GM12892 (cell line): ENCODE data around the gene CAMTA1.
"Not testable (repeated sequence)": the region's sequence is repeated elsewhere in the genome, so short reads cannot be mapped to it uniquely, and the experiment has no call there.

ENCODE experiments used
- DNase-seq: peaks from one replicate; pipeline ENCODE4 v3.0.0; 2011; ENCODE audit not compliant: insufficient read length
- FAIRE-seq: peaks from 2 replicates; lab custom pipeline; 2011; peaks lifted over from hg19 to GRCh38; lab: Jason Lieb, UNC
- POLR2A ChIP-seq: IDR thresholded peaks from 2 replicates; pipeline ENCODE4 v1.6.1; 2011; ENCODE audit warnings: low read depth, low read length, control low read depth
- POLR2AphosphoS5 ChIP-seq: IDR thresholded peaks from 2 replicates; pipeline ENCODE4 v1.6.1; 2011; ENCODE audit warnings: low read depth, low read length, control low read depth
- TAF1 ChIP-seq: IDR thresholded peaks from 2 replicates; pipeline ENCODE4 v1.6.1; 2011; ENCODE audit warnings: low read depth, mild to moderate bottlenecking, control low read depth, low read length, borderline replicate concordance

Gene CAMTA1

DNA sequence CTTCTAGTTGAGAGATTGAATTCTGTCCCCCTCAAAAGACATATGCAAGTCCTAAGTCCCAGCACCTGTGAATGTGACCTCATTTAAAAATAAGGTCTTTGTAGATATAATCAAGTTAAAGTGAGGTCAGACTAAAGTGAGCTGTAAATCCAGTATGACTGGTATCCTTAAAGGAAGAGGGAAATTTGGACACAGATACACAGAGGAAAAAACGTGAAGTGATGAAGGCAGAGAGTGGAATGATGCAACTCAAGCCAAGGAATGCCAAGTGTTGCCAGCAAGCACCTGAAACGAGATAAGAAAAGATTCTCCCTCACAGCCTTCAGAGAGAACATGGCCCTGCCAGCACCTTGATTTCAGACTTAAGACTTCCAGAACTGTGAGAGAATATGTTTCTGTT is 541.1 kb downstream of the CAMTA1 start:
- TF ChIP-seq POLR2AphosphoS5 = no peak
- no peak for TF ChIP-seq POLR2A
- no peak for TF ChIP-seq TAF1
- DNase-seq (no peak), FAIRE-seq (no peak)

DNA sequence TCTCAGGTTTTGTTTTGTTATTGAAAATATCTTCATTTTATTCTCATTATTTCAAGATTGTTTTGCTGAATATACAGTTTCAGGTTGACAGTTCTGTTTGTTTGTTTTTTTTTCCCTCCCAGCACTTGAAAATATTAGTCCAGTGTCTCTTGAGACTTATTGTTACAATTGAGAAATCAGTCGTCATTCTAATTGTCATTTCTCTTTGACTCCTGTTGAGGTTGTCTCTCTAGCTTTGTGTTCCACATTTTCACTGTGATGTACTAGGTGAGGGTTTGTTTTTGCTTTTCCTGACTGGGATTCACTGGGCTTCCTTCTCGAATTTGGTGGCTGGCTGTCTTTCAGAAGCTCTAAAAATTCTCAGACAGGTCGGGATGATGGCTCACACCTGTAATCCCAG is 542.6 kb downstream of the CAMTA1 start:
- TF ChIP-seq TAF1 = no peak
- TF ChIP-seq POLR2AphosphoS5 = no peak
- no peak for TF ChIP-seq POLR2A
- DNase-seq (no peak), FAIRE-seq (no peak)

DNA sequence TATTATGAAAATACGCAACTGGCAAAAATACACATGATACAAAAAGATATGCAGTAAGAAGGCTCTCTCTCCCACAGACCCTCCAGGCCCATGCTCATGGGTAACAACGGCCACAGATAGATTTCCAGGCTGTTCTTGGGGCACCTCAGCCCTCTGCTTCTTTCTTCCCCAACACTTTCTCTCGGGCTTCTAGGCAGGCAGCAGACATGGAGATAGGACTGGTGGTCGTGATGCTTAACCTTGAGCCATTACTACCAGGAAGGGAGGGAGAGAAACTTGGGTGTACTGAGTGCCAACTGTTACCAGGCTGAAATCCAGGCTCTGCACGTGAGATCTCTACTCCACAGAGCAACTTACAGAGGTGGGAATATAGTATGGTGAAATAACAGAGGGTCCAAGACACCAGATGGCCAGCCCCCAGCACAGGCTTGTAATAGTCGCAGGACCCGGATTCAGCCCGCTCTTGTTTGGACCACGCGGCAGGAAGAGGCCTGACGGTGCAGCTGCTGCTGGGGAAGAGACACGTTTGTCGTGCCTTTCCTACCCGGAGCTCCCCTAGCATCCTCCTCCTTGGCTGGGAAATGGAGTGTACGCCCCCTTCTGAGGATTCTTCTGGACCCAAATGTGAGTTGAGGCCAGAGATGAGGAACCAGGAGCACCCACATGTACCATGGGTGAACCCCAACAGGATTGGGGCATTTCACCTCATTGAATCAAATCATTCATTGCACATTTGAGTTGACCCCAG is 544.8 kb downstream of the CAMTA1 start:
- FAIRE-seq (no peak), DNase-seq (no peak)
- no peak for TF ChIP-seq TAF1
- TF ChIP-seq POLR2A = no peak
- TF ChIP-seq POLR2AphosphoS5 = no peak

DNA sequence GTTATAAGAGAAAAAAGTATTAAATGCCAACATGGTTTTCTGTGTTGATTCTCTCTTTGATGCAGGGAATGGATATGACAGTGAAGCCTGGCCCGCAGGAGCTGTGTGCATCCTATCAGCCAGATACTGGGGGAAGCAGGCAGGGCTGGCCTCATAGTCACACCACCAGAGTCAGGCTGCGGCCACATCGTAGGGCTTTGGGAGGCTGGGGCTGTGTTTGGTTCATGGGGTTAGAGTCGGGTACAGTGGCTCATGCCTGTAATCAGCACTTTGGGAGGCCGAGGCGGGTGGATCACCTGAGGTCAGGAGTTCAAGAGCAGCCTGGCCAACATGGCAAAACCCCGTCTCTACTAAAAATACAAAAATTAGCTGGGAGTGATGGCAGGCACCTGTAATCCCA is 545.5 kb downstream of the CAMTA1 start:
- FAIRE-seq, DNase-seq: not testable (repeated sequence)

DNA sequence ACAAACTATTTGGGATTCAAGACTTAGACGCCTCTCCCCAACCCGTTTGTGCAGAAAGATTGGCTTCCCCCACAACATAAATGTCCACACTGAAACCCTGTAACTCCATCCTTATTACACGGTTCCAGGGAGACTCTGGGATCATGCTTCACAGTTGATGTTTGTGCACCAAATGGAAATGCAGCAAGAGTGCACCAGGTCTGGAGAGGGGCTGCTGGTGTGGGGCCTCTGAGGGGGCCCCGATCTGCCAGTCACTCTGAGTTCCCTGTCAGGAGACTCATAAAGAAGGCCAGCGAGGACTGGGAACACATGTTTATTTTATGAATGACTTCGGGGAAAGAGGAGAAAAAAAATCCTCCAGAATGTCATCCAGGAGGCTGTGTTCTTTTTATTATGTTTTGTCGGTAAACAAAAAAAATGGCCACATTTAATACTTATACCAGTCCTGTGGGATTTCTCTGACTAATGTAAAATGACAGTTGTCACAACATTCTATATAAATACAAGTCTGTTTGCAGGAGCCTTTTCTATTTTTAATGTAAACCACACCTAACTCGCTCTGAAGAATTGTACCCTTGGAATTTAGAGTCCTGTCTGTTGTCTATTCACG is 546.8 kb downstream of the CAMTA1 start:
- no peak for TF ChIP-seq TAF1
- TF ChIP-seq POLR2AphosphoS5 = no peak
- no peak for TF ChIP-seq POLR2A
- FAIRE-seq (no peak), DNase-seq (no peak)

DNA sequence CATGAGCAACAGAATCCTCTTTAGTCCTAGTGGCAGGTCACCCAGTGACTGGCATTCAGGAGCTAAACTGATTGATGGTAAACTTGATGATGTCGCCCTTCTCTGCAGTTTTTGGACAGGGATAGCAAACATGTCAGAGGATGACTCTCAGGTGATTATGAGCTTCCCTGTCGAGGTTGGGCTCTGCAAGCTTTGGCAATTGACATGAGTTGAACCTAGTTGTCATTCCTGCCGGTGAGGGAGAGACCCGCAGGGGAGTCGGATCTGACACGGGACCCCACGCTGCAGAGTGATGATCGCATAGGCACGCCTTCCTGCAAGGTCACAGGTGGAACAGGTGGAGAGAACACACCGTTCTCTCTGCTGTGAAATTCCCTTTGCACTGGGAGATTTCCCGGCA is 547.8 kb downstream of the CAMTA1 start:
- no peak for FAIRE-seq
- DNase-seq = no peak
- TF ChIP-seq POLR2A = no peak

DNA sequence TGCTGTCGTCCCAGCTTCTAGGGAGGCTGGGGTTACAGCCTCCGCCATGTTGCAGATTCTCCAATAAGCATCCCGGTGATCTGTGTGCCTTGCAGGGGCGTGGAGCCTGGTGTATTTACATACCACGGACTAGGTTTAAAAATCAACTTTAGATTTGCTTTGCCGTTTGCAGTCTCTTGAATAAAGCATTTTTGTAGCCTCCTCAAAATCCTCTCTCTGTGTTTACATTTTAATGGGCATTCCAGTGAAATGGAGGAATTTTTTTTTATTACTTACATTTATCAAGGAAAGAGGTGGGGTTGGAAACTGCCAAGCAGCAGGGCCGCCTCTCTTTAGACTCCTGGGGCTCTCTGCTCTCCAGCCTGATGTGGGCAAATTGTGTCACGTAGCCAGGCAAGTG is 548.4 kb downstream of the CAMTA1 start:
- FAIRE-seq (no peak), DNase-seq (no peak)
- no peak for TF ChIP-seq TAF1
- TF ChIP-seq POLR2A = no peak
- TF ChIP-seq POLR2AphosphoS5 = no peak

DNA sequence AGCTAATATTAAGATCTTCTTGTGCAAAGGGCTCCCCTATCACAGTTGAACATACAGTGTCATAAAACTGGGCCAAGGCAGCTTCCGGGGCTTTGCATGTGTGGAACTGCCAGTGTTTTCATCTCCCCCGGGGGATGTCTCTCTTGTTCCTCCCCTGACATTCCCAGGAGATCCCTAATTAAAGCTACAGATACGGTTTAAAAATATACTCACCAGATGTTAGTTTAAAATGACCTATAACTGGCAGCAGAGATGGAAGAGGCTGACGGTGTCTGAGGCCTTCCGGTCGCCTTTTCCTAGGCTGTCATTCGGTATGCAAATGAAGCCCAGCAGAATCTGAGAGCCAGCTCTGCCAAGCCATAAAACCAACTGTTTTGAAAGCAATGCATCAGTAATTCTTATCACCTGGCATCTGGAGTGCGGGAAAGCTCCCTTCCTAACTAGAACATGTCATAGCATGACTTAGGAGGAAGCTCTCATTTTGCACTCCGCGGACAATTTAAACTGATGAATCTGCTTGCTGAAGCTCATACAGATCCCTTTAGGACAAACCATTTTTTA is 549.3 kb downstream of the CAMTA1 start:
- FAIRE-seq (no peak), DNase-seq (no peak)
- TF ChIP-seq POLR2A (no peak), POLR2AphosphoS5 (no peak), TAF1 (no peak)

DNA sequence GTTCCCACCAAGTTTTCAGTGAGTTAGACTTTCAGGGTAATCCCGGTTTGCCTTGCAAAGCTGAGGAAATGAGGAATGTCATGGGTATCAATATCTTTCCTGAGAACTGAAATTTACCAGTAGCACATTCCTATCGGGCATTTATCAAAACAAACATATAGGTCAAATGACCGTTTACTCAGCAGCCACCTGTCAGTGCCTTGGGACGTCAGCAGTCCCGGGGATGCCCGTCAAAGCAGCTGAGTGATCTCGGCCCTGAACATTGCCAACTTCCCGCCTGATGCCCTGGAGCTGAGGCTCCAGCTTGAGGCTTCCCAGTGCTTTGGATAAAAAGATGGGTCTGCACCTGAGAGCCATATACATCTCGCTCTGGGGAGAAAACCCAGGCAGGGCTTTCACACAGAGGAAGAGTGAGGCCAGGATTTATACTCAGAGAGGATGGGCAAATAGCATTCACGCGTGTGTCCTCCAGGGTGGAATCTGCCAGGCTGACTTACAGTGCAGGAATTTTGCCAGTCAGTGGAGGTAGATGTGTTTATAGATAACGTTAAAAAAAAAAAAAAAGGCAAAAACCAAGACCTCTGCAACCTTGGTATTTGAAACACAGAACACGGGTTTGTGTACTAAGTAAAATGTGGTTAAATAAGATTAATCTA is 550.1 kb downstream of the CAMTA1 start:
- DNase-seq = no peak
- no peak for TF ChIP-seq POLR2A
- TF ChIP-seq TAF1 = no peak
- no peak for TF ChIP-seq POLR2AphosphoS5
- no peak for FAIRE-seq

DNA sequence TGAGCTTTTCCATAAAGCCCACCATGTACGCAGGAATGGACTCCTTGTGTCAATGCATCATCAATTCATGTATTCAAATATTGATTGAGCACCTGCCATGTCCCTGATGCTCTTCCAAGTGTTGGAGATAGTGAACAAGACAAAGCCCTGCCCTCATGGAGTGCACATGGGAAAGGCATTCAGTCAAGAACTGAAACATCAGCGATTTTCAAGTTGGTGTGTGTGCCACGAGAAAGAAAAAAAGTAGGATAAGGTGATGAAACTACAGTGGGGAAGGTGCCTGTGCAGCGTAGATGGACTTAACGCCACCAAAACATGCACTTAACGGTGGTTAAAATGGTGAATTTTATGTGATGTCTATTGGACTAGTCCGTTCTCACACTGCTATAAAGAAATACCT is 553.2 kb downstream of the CAMTA1 start:
- TF ChIP-seq POLR2AphosphoS5 (no peak), TAF1 (no peak), POLR2A (no peak)
- FAIRE-seq (no peak), DNase-seq (no peak)

DNA sequence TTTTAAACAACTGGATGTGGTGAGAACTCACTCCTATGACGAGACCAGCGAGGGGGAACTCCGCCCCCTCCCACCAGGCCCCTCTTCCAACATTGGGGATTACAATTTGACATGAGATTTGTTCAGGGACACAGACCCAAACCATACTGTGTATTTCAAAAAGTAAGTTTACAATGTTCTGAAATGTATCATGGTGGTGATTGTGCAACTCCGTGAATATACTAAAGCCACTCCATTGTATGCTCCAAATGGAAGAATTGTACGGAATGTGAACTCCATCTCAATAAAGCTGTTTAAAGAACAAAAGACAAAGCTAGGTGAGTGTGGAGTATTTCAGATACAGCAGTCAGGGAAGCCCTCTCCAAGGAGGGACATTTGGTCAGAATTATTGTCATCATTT is 553.8 kb downstream of the CAMTA1 start:
- DNase-seq = no peak
- no peak for TF ChIP-seq POLR2AphosphoS5
- no peak for FAIRE-seq

DNA sequence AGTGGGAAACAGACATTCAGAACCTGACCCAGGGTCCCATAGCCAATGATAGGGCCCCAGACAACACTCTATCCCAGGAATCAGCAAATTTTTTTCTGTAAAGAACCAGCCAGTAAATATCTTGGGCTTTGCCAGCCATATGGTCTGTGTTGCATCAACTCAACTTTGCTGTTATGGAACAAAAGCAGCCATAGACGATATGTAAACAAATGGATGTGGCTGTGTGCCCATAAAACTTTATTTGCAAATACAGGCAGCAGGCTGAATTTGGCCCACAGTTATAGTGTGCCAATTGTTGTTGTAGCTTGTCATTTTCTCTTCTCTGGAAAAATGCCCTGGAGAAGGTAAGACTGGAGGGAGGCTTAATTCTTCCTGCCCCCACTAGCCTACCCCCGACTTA is 554.7 kb downstream of the CAMTA1 start:
- FAIRE-seq (no peak), DNase-seq (no peak)
- TF ChIP-seq POLR2A (no peak), TAF1 (no peak), POLR2AphosphoS5 (no peak)
